Measurements from ENCODE around the gene PRICKLE1.

Gene PRICKLE1

DNA sequence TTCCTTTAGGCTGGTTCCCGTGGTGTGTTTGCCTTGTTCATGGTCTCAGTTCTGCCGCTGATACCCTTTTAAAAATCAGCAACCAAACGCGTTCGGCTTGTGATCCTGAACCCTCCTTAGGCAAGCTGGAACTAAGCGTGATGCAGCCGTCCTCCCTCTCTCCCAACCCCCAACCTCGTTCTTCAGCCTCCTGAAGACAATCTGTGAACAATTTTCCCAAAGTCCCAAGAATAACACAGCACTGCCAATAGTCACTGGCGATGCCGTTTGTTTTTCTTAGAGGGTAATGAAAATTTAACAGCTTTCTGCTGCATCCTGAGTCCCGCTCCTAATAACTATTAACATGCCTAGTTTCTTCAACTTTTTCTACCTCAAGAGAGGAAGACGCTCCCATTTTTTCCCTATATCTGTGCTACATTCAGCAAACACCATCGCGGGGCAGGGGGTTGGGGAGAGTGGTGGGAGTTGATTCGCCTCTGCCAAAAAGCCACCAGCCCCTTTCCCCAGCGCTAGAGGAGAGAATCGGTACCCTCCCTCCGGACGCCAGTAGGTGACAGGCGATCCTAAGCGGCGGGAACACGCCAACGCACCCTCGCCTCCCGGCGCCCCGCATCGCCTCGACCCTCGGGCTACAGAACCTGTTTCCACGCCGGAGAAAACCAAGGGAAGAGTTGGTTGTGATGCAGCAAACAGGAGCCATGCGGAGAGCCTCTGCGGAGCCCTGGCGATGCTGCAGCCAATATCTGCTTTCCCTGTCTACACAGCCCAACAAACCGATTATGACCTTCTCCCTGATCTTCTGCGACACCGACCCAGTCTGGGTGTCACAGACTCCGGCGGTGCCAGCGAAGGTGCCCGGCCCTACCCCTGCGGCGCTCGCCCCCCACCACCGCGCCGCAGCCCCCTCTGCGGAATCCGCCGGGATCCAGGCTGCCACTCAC is 752 bp downstream of the PRICKLE1 start:
- peak overlapping the region; percentile 54 for H3K27ac ChIP-seq
- peak; percentile 92 for TF ChIP-seq CTCF (conservative IDR thresholded peaks at IDR 0.05)

DNA sequence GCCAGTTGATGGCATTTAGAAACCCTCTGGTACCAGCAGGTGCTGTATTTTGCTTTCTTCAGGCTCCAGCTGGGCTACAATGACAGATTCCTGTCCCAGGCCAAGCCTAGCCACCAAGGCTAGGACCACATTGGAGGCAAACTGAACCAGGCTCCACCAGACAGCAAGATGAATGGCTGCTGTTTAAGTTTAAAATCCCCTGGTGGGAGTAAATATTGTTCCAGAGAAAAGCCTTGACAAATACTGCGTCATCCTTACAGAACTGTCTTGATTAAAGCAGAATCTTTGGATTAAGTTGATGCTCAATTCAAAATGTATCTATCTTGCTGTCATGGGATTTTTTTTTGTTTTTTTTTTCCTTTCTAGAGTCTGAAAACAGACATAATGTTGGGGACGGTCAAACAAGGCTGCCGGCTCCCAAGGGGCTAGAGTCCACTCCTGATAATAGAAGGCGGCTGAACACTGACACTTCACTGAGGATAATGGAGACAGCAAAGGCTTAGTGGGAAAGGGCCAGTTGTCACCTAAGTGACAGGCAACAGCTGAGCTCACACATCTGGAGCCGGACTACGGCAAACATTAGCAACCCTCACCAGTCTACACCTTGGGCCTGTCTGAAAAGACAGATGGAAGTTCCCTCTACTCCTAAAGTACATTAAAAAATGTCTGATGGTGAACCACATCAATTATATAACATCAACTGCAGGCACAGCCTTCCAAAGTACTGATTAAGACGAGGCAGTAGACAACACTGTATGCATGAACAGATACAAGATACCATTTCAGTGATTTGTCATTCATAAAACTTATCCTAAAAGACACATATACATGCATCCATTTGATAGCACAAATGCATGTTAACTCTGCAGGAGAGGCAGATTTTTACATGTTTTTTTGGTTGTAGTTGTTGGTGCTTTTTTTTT is 1.7 kb downstream of the PRICKLE1 start:
- TF ChIP-seq CTCF (conservative IDR thresholded peaks at IDR 0.05), result no peak
- no peak overlapping the region for H3K27ac ChIP-seq

- H3K27ac ChIP-seq, result no peak overlapping the region
- no peak for TF ChIP-seq CTCF (conservative IDR thresholded peaks at IDR 0.05)
Observed at GRCh38 chr12:42586268-42586667, 3.3 kb downstream of the PRICKLE1 start.

GRCh38 chr12:42585841-42586216 is 3.7 kb downstream of the PRICKLE1 start:
- TF ChIP-seq CTCF (conservative IDR thresholded peaks at IDR 0.05), result no peak
- no peak overlapping the region for H3K27ac ChIP-seq

GRCh38 chr12:42585154-42585840 is 4.2 kb downstream of the PRICKLE1 start:
- no peak overlapping the region; the same call in 1 of the 2 replicates for H3K27ac ChIP-seq

GRCh38 chr12:42584651-42585111 is 4.9 kb downstream of the PRICKLE1 start:
- no peak overlapping the region; the same call in 1 of the 2 replicates for H3K27ac ChIP-seq

More at GRCh38 chr12:42585154-42585840, 4.2 kb downstream of the PRICKLE1 start:
- no peak for TF ChIP-seq CTCF (conservative IDR thresholded peaks at IDR 0.05)

More at GRCh38 chr12:42584651-42585111, 4.9 kb downstream of the PRICKLE1 start:
- no peak for TF ChIP-seq CTCF (conservative IDR thresholded peaks at IDR 0.05)

All from VCaP (cell line).